Natural killer cell (primary cell): ENCODE data around the gene APOBEC4. TPM values are rescaled to one million over a fixed set of nuclear protein-coding genes. Genes with fewer than 3 reads are reported as not detected.

Source experiments
- ATAC-seq, 3 donors: fragments of 150-1000 bp in 2 of 3; fragments of 200-7000 bp in 1 of 3; cut with Tn5 transposase; 1 replicate in 1 of 3; 2 replicates in 2 of 3; pipeline ENCODE4 v1.10.0; 2021; ENCODE audit warnings: mild to moderate bottlenecking in 2 of 3, moderate library complexity in 2 of 3
- DNase-seq, 2 donors: peaks; one replicate each; pipeline versions ENCODE4 v3.0.0 to v3.0.0-alpha.2; 2013 to 2021; ENCODE audit warnings: mixed read lengths in 1 of 2
- H3K27ac ChIP-seq: one replicate; pipeline ENCODE4 v1.5.1; 2013; ENCODE audit warnings: mild to moderate bottlenecking, low read length
- H3K27me3 ChIP-seq: one replicate; pipeline ENCODE4 v1.6.1; 2013; ENCODE audit warnings: low read length; ENCODE audit not compliant: control insufficient read depth, insufficient read depth
- H3K36me3 ChIP-seq: one replicate; pipeline ENCODE4 v1.6.1; 2013; ENCODE audit warnings: low read length; ENCODE audit not compliant: control insufficient read depth, insufficient read depth
- H3K4me1 ChIP-seq: one replicate; pipeline ENCODE4 v1.6.1; 2013; ENCODE audit warnings: low read length; ENCODE audit not compliant: control insufficient read depth, insufficient read depth
- H3K4me3 ChIP-seq: one replicate; pipeline ENCODE4 v1.5.1; 2013; ENCODE audit warnings: low read length
- H3K9me3 ChIP-seq: one replicate; pipeline ENCODE4 v1.6.1; 2013; ENCODE audit warnings: low read length; ENCODE audit not compliant: control insufficient read depth, insufficient read depth
- H3K27ac Mint-ChIP-seq, 2 donors: one replicate each; pipeline ENCODE4 v1.8.0; 2022; ENCODE audit warnings: mild to moderate bottlenecking in 2 of 2, mixed read lengths in 2 of 2, moderate library complexity in 1 of 2
- H3K27me3 Mint-ChIP-seq, 2 donors: one replicate each; pipeline ENCODE4 v1.8.0; 2022; ENCODE audit warnings: low read depth in 2 of 2, mixed read lengths in 2 of 2
- H3K36me3 Mint-ChIP-seq: one replicate; pipeline ENCODE4 v1.8.0; 2022; ENCODE audit warnings: mixed read lengths
- H3K4me1 Mint-ChIP-seq, 2 donors: one replicate each; pipeline ENCODE4 v1.8.0; 2022; ENCODE audit warnings: mixed read lengths in 2 of 2
- H3K4me3 Mint-ChIP-seq: one replicate; pipeline ENCODE4 v1.8.0; 2022; ENCODE audit warnings: mild to moderate bottlenecking, moderate library complexity, mixed read lengths
- H3K9me3 Mint-ChIP-seq, 2 donors: one replicate each; pipeline ENCODE4 v1.8.0; 2022; ENCODE audit warnings: mixed read lengths in 2 of 2
- WGBS: methylation state at CpG from one replicate; pipeline ENCODE4 v1.1.7; 2013; ENCODE audit warnings: missing lambda C conversion rate; ENCODE audit not compliant: insufficient coverage; 5-methylcytosine and 5-hydroxymethylcytosine counted together
- intact Hi-C: fragments of 100-400 bp; cut with micrococcal nuclease; formaldehyde crosslinking; loops from one replicate; pipeline ENCODE4 v1.14.2; 2022
- total RNA-seq, 4 donors: library from RNA; stranded (reverse); fragments of 120-200 nt in 1 of 4; gene quantifications; one replicate each; pipeline versions ENCODE4 v1.2.3 to v1.2.4, GENCODE V29; 2013 to 2022
- TF ChIP-seq, protein P1 (sequence below): fragments of 200-600 bp; IDR thresholded peaks from one replicate; pipeline ENCODE4 v1.8.0; 2022; ENCODE audit warnings: antibody characterized with exemption

Gene APOBEC4
- total RNA-seq, 3 donors from 2014 or later (not counting 1 experiment from before 2014, with no cell fraction given) = not detected

DNA sequence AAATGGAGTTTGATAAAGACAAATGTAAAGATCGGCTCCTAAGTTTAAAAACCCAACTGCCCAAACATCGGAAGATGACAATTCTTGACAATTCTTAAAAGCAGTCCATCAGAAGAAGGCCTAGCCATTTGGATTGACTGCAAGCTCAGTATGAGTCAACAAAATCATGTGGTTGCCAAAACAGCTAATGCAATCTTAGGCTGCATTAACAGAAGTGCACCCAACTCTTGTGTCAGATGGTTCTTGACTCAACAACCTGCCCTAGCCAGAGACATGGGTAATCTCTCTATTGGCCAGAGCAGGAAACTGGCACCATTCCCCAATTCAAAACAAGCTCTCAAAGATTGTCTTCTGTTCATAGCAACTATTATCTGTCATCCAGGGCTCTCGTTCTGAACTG is 53.0 kb downstream of the APOBEC4 start:
- no peaks in the 10 kb centered on the region for H3K27me3 ChIP-seq
- H3K4me3 ChIP-seq = no peak overlapping the region
- intact Hi-C loops = no loop called here
- no peaks in the 10 kb centered on the region for H3K27me3 Mint-ChIP-seq
- no peak overlapping the region for H3K27ac Mint-ChIP-seq
- 93% methylated on average over 3 of the region's 3 CpGs for WGBS
- H3K36me3 Mint-ChIP-seq = no peaks in the 10 kb centered on the region
- no peaks in the 10 kb centered on the region for H3K9me3 Mint-ChIP-seq
- H3K4me1 Mint-ChIP-seq = peaks cover 19 to 25% of the 10 kb centered on the region in 2 donors
- H3K4me1 ChIP-seq = peaks cover 15% of the 10 kb centered on the region
- TF ChIP-seq, protein P1, sequence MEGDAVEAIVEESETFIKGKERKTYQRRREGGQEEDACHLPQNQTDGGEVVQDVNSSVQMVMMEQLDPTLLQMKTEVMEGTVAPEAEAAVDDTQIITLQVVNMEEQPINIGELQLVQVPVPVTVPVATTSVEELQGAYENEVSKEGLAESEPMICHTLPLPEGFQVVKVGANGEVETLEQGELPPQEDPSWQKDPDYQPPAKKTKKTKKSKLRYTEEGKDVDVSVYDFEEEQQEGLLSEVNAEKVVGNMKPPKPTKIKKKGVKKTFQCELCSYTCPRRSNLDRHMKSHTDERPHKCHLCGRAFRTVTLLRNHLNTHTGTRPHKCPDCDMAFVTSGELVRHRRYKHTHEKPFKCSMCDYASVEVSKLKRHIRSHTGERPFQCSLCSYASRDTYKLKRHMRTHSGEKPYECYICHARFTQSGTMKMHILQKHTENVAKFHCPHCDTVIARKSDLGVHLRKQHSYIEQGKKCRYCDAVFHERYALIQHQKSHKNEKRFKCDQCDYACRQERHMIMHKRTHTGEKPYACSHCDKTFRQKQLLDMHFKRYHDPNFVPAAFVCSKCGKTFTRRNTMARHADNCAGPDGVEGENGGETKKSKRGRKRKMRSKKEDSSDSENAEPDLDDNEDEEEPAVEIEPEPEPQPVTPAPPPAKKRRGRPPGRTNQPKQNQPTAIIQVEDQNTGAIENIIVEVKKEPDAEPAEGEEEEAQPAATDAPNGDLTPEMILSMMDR = no peak
- DNase-seq = no peak
- H3K36me3 ChIP-seq = no peaks in the 10 kb centered on the region
- H3K27ac ChIP-seq = no peak overlapping the region
- no peaks in the 10 kb centered on the region for H3K9me3 ChIP-seq
- no peak overlapping the region for H3K4me3 Mint-ChIP-seq
- ATAC-seq = no peak

DNA sequence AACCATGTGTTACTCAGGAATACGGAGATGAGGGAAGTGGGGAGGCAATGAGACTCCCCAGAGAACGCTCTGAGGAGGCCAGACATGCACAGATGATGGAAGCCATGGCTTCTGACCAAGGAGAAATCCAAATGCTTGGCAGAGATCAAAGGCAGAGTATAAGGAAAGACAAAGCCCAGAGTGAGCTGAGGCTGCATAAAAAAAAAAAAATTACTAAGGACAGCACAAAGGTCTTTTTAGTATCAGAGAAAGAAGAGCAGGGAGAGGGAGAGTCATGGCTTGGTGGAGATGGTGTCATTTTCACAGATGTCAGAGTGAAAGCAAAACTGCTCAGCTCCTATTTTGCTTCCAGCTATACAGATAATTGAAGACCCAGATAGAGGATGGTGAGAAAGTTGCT is 54.7 kb downstream of the APOBEC4 start:
- H3K4me3 ChIP-seq = no peak overlapping the region
- H3K36me3 Mint-ChIP-seq = no peaks in the 10 kb centered on the region
- no peak overlapping the region for H3K27ac ChIP-seq
- H3K4me1 Mint-ChIP-seq = peaks cover 7 to 8% of the 10 kb centered on the region in 2 donors
- H3K4me1 ChIP-seq = peaks cover 6% of the 10 kb centered on the region
- no peaks in the 10 kb centered on the region for H3K9me3 Mint-ChIP-seq
- H3K9me3 ChIP-seq = no peaks in the 10 kb centered on the region
- TF ChIP-seq, protein P1 = no peak
- H3K4me3 Mint-ChIP-seq = no peak overlapping the region
- intact Hi-C loops = no loop called here
- H3K27ac Mint-ChIP-seq = no peak overlapping the region
- peaks cover 4 to 5% of the 10 kb centered on the region in 2 donors for H3K27me3 Mint-ChIP-seq
- WGBS = 73% methylated on average over 2 of the region's 2 CpGs
- no peaks in the 10 kb centered on the region for H3K36me3 ChIP-seq
- DNase-seq (no peak), ATAC-seq (peak in 1 of 3 donors; percentile 58)
- H3K27me3 ChIP-seq = no peaks in the 10 kb centered on the region

DNA sequence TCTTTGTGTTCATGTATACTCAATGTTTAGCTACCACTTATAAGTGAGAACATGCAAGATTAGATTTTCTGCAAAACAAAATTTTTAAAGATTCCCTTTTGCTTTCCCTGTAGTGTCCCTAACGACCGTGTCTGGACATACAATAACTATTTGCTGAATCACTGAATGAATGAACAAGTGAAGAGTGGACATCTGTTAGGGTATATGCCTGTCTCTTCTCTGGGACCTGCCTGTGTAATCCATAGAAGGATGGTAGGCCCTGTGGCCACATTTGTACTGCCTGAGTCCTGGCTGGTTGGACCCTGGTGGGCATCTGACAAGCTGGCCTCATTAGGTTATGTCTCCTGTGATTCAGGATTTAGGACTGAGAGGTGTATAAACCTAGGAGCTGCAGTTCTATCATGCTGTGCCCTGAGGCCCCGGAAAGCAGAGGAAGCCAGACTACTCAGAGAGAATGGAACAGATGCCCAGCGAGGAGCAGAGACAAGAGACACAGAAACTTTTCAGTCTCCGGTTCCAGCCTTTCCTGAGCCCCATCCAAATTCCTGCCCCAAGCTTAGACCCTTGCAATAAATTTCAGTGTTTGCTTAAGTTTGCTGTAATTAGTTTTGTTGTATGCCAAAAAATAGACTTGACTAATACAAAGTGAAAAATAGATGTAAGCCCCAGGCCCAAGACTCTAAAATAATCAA is 55.3 kb downstream of the APOBEC4 start:
- Histone ChIP-seq H3K4me1 (peaks cover 11% of the 10 kb centered on the region), H3K27ac (no peak overlapping the region), H3K4me3 (no peak overlapping the region), H3K9me3 (no peaks in the 10 kb centered on the region), H3K36me3 (no peaks in the 10 kb centered on the region), H3K27me3 (no peaks in the 10 kb centered on the region)
- Mint-ChIP-seq H3K27ac (no peak overlapping the region), H3K4me1 (peaks cover 7 to 8% of the 10 kb centered on the region in 2 donors), H3K36me3 (no peaks in the 10 kb centered on the region), H3K9me3 (no peaks in the 10 kb centered on the region), H3K27me3 (peaks cover 8 to 10% of the 10 kb centered on the region in 2 donors), H3K4me3 (no peak overlapping the region)
- TF ChIP-seq, protein P1 = no peak
- DNase-seq (no peak), ATAC-seq (no peak)
- WGBS = 96% methylated on average over 5 of the region's 5 CpGs
- intact Hi-C loops = no loop called here

DNA sequence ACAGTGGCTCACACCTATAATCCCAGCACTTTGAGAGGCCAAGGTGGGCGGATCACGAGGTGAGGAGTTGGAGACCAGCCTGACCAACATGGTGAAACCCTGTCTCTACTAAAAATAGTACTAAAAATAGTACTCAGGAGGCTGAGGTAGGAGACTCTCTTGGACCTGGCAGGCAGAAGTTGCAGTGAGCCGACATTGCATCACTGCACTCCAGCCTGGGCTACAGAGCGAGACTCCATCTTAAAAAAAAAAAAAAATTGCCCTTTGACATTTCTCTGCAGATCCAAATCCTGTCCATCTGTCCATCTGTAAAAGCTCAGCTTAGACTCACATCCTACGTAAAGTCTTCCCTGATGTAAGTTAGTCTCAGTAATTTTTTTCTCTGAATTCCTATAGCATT is 56.6 kb downstream of the APOBEC4 start:
- Histone ChIP-seq H3K36me3 (no peaks in the 10 kb centered on the region), H3K4me3 (no peak overlapping the region), H3K4me1 (peaks cover 13% of the 10 kb centered on the region), H3K9me3 (no peaks in the 10 kb centered on the region), H3K27me3 (no peaks in the 10 kb centered on the region), H3K27ac (no peak overlapping the region)
- Mint-ChIP-seq H3K4me3 (no peak overlapping the region), H3K4me1 (peaks cover 7 to 8% of the 10 kb centered on the region in 2 donors), H3K36me3 (no peaks in the 10 kb centered on the region), H3K27ac (no peak overlapping the region), H3K9me3 (no peaks in the 10 kb centered on the region), H3K27me3 (peaks cover 9 to 10% of the 10 kb centered on the region in 2 donors)
- ATAC-seq (no peak), DNase-seq (no peak)
- intact Hi-C loops = no loop called here
- WGBS = 95% methylated on average over 5 of the region's 5 CpGs
- TF ChIP-seq, protein P1 = no peak
